Nucleus accumbens (tissue), 56 donors: ENCODE measurements around the gene GTF2IRD2.
A peak's percentile ranks its signal among the peaks of the same experiment; 100 is the strongest.
"Not testable (repeated sequence)": the region's sequence is repeated elsewhere in the genome, so short reads cannot be mapped to it uniquely, and the experiment has no call there.

Source experiments
- DNase-seq, 56 donors: peaks; one replicate each; lab custom pipeline; 2025; lab: John Stamatoyannopoulos, UW

The GTF2IRD2 gene

GRCh38 chr7:74789200-74789736 lies 62.1 kb downstream of the GTF2IRD2 start:
- DNase-seq: not testable (repeated sequence)

GRCh38 chr7:74788369-74789150 lies 62.8 kb downstream of the GTF2IRD2 start:
- peak in 55 of 56 donors; percentile 28 to 97 (median 90) for DNase-seq

- not testable (repeated sequence) for DNase-seq
Observed at GRCh38 chr7:74783595-74783994, 67.8 kb downstream of the GTF2IRD2 start.

GRCh38 chr7:74781746-74782145 lies 69.7 kb downstream of the GTF2IRD2 start:
- not testable (repeated sequence) for DNase-seq

GRCh38 chr7:74779053-74779452 lies 72.4 kb downstream of the GTF2IRD2 start:
- DNase-seq: not testable (repeated sequence)

- not testable (repeated sequence) for DNase-seq
Observed at GRCh38 chr7:74775111-74775510, 76.3 kb downstream of the GTF2IRD2 start.

- DNase-seq: not testable (repeated sequence)
Observed at GRCh38 chr7:74773760-74774750, 77.3 kb downstream of the GTF2IRD2 start, which contains the start of gene NCF1. Gene NCF1, plus strand, starts transcription at chr7:74774011. Its CDS starts 21 bp downstream, at chr7:74774032.

- DNase-seq: not testable (repeated sequence)
Observed at GRCh38 chr7:74772093-74772492, 79.3 kb downstream of the GTF2IRD2 start.

GRCh38 chr7:74770062-74770461 lies 81.3 kb downstream of the GTF2IRD2 start:
- not testable (repeated sequence) for DNase-seq

- not testable (repeated sequence) for DNase-seq
Observed at GRCh38 chr7:74766991-74767390, 84.4 kb downstream of the GTF2IRD2 start.

- not testable (repeated sequence) for DNase-seq
Observed at GRCh38 chr7:74766509-74766908, 84.9 kb downstream of the GTF2IRD2 start.

- DNase-seq: not testable (repeated sequence)
Observed at GRCh38 chr7:74765205-74765918, 86.0 kb downstream of the GTF2IRD2 start.

- not testable (repeated sequence) for DNase-seq
Observed at GRCh38 chr7:74758982-74759381, 92.4 kb downstream of the GTF2IRD2 start.

GRCh38 chr7:74758268-74758667 lies 93.1 kb downstream of the GTF2IRD2 start:
- not testable (repeated sequence) for DNase-seq

GRCh38 chr7:74756673-74757072 lies 94.7 kb downstream of the GTF2IRD2 start:
- not testable (repeated sequence) for DNase-seq

GRCh38 chr7:74753921-74754482 lies 97.4 kb downstream of the GTF2IRD2 start:
- DNase-seq: not testable (repeated sequence)
